H54 (cell line): ENCODE results near the gene MEG3.

Experiments
- DNase-seq: peaks from one replicate; pipeline ENCODE4 v3.0.0; 2011; ENCODE audit warnings: low spot score, mixed read lengths; ENCODE audit not compliant: insufficient read length
- FAIRE-seq: peaks from 3 replicates; lab custom pipeline; 2011; peaks lifted over from hg19 to GRCh38; lab: Jason Lieb, UNC
- POLR2A ChIP-seq: IDR thresholded peaks from 2 replicates; pipeline ENCODE4 v1.6.1; 2011; ENCODE audit warnings: low read depth, mild to moderate bottlenecking, low read length

The MEG3 gene

DNA sequence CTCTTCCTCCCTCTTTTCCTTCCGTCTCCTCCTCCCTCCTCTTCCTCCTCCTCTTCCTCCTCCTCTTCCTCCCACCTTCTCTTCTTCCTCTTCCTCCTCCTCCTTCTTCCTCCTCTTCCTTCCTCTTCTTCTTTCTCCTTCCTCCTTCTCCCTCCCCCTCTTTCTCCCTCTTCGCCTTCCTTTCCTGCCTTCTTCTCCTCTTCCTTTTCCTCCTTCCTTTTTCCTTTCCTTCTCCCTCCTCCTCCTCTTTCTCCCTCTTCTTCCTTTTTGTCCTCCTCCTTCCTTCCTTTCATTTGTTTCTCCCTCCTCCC is 36.0 kb downstream of the MEG3 start:
- DNase-seq (no peak), FAIRE-seq (no peak)
- TF ChIP-seq POLR2A = no peak

GRCh38 chr14:100862277-100862676 is 36.4 kb downstream of the MEG3 start:
- FAIRE-seq (no peak), DNase-seq (no peak)
- TF ChIP-seq POLR2A = no peak

DNA sequence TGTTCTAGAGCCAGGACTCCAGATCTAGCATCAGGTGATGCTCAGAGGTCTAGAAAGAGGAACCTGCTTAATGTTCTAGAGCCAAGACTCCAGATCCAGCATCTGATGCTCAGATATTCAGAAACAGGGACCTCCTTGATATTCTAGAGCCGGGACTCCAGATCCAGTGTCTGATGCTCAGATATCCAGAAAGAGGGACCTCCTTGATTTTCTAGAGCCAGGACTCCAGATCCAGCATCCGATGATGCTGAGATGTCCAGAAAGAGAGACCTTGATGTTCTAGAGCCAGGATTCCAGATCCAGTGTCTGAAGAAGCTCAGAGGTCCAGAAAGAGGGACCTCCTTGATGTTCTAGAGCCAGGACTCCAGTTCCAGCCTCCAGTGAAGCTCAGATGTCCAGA is 36.9 kb downstream of the MEG3 start:
- FAIRE-seq (no peak), DNase-seq (no peak)
- TF ChIP-seq POLR2A = no peak

DNA sequence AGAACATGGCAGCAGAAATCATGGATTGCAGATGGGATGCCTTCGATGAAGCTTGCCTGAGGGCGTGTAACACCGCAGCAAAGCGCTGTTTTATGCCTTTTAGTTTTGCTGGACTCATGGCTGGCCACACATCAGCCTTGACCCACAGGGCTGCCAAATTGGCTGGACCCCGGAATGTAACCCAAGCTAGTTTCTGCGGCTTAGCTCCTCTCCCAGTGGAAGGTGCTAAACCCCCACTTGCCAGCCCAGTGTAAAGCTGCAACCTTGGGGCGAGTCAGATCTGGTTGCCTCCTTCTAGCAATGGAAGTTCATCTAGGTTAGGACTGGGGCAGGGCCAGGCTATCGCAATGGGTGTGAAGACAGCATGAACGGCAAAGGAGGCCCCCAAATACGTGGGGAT is 38.3 kb downstream of the MEG3 start:
- FAIRE-seq (no peak), DNase-seq (no peak)
- TF ChIP-seq POLR2A = no peak

GRCh38 chr14:100864960-100865681 is 39.2 kb downstream of the MEG3 start:
- no peak for DNase-seq
- FAIRE-seq = no peak

GRCh38 chr14:100865682-100866591 is 40.0 kb downstream of the MEG3 start:
- DNase-seq (no peak), FAIRE-seq (no peak)
- TF ChIP-seq POLR2A = no peak

More at GRCh38 chr14:100864960-100865681, 39.2 kb downstream of the MEG3 start:
- TF ChIP-seq POLR2A = no peak

GRCh38 chr14:100866666-100867630 is 41.0 kb downstream of the MEG3 start:
- no peak for TF ChIP-seq POLR2A
- DNase-seq = no peak
- no peak for FAIRE-seq

DNA sequence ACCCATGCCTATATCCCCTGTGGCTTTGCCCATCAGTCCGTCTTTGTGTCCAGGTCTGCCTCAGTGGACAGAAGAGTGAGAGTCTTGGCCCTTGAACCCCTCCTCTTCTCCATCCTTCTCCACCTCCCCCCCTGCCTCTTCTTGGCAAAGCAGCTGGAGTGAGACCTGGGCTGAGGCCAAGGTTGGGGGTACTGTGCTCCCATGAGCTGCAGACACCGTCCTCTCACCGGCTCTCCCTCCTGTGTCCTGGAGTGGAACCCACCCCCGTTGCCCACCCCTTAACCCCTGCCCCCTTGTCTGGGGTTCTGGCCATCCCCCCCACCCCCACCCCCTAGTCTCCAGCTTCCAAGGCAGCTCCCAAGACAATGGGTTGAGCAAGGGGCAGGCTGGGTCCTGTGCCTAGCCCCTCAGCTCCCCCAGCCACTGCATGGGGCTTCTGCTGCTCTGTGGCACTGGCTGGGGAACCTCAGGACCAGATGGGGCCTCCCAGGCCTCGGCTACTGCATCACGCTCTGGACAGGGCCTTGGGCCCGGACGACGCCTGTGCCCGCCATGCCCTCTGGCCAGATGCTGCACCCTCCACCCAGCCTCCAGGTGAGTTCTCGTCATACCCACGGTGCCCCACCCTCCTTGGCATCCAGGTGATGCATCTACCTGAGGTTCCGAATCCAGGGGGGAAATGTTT is 41.9 kb downstream of the MEG3 start:
- DNase-seq = no peak
- FAIRE-seq = no peak
- no peak for TF ChIP-seq POLR2A

- DNase-seq = no peak
- TF ChIP-seq POLR2A = no peak
Observed at GRCh38 chr14:100868621-100869370, 42.9 kb downstream of the MEG3 start.

DNA sequence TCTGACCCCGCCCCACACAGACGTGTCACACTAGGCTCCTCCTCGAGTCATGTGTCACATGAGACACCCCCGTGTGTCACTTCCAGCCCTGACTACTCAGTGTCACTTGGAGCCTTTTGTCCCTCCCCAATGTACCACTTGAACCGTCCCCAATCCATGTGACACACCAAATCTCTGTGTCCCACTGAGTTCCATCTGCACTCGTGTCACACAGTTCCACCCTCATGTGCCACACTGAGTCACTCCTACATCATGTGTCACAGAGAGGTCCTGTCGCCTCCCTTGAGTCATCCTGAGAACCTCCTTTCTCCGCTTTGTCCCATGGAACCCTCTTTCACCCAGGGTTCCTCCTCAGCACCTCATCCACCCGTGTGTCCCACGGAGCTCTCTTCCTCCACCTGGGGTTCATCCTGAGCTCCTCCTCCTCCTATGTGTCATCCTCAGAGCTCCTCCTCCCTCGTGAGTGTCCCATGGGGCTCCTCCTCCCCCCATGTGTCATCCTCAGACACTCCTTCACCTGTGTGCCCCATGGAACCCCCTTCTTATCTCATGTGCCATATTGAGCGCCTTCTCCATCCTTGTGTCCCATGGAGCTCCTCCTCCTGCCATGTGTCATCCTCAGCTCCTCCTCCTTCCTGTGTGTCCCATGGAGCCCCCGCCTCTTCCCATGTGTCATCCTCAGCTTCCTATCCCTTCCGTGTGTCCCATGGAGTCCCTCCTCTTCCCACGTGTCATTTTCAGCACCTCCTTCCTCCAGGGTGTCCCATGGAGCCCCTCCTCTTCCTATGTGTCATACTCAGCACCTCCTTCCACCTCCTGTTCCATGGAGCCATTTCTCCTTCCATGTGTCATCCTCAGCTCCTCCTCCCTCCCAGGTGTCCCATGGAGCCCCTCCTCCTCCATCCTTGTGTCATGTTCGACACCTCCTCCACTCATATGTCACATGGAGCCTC is 45.6 kb downstream of the MEG3 start:
- peak; percentile 52 for DNase-seq
- no peak for FAIRE-seq
- TF ChIP-seq POLR2A = no peak

More at GRCh38 chr14:100868621-100869370, 42.9 kb downstream of the MEG3 start:
- no peak for FAIRE-seq

- peak; percentile 17 for DNase-seq
- TF ChIP-seq POLR2A = no peak
- FAIRE-seq = no peak
Observed at GRCh38 chr14:100872259-100873095, 46.6 kb downstream of the MEG3 start.
